ENCODE measurements around the gene MRPL40.

The MRPL40 gene

GRCh38 chr22:19460036-19460435, 27.7 kb downstream of the MRPL40 start:
- H3K4me3 ChIP-seq (ENCODE audit: low read depth, low read length) = no peak overlapping the region
- in situ Hi-C loops (cut with HindIII; ENCODE audit: low sequenced_read_pairs) = no loop called here
- no peak for TF ChIP-seq CTCF (IDR thresholded peaks at IDR 0.05; ENCODE audit: low read depth, low read length, missing control alignments)
- no peak for DNase-seq (ENCODE audit: low read depth)

DNA sequence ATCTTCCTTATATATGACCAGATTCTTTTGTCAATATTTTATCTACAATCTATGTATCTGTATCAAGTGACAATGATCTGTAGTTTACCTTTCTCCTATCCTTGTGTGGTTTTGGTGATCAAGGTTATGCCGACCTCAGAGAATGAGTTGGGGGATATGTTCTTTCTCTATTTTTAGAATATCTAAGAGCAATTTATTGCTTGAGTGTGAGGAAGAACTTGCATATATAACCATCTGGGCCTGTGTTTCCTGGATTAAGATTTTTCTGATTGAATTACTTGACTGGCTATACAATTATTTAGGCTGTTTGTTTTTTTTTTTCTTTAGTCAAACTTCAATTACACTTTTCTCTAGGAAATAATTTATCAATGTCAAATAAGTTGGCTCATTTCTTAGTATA, 29.2 kb downstream of the MRPL40 start:
- no peak for DNase-seq (ENCODE audit: low read depth)
- no peak overlapping the region for H3K4me3 ChIP-seq (ENCODE audit: low read depth, low read length)
- TF ChIP-seq CTCF (IDR thresholded peaks at IDR 0.05; ENCODE audit: low read depth, low read length, missing control alignments) = no peak
- in situ Hi-C loops (cut with HindIII; ENCODE audit: low sequenced_read_pairs) = no loop called here

- DNase-seq (ENCODE audit: low read depth) = no peak
- no peak overlapping the region for H3K4me3 ChIP-seq (ENCODE audit: low read depth, low read length)
- in situ Hi-C loops (cut with HindIII; ENCODE audit: low sequenced_read_pairs) = no loop called here
- TF ChIP-seq CTCF (IDR thresholded peaks at IDR 0.05; ENCODE audit: low read depth, low read length, missing control alignments) = no peak
Observed at GRCh38 chr22:19463008-19463407, 30.7 kb downstream of the MRPL40 start.

GRCh38 chr22:19463491-19464469, 31.4 kb downstream of the MRPL40 start:
- no peak for DNase-seq (ENCODE audit: low read depth)
- TF ChIP-seq CTCF (IDR thresholded peaks at IDR 0.05; ENCODE audit: low read depth, low read length, missing control alignments) = no peak
- no peak overlapping the region for H3K4me3 ChIP-seq (ENCODE audit: low read depth, low read length)
- in situ Hi-C loops (cut with HindIII; ENCODE audit: low sequenced_read_pairs) = no loop called here

DNA sequence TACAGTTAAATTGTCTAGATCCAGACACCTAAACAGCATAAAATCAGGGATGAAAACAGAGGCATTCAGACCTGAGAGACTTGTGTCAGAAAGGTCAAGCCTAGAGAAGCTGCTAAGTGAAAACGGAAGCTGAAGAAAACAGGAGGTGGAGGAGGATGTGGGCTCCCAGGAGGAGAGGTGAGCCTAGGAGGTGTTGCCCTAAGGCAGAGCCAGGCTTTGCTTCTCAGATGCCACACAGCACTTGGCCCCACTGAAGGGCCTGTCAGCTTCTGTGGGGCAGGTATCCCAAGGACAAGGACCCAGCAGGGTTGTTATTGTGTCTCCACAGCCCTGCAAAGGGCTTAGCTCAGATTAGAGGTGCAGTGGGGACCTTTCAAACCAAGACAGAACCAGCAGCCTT, 32.2 kb downstream of the MRPL40 start:
- H3K4me3 ChIP-seq (ENCODE audit: low read depth, low read length) = no peak overlapping the region
- no peak for DNase-seq (ENCODE audit: low read depth)
- no peak for TF ChIP-seq CTCF (IDR thresholded peaks at IDR 0.05; ENCODE audit: low read depth, low read length, missing control alignments)
- in situ Hi-C loops (cut with HindIII; ENCODE audit: low sequenced_read_pairs) = no loop called here

DNA sequence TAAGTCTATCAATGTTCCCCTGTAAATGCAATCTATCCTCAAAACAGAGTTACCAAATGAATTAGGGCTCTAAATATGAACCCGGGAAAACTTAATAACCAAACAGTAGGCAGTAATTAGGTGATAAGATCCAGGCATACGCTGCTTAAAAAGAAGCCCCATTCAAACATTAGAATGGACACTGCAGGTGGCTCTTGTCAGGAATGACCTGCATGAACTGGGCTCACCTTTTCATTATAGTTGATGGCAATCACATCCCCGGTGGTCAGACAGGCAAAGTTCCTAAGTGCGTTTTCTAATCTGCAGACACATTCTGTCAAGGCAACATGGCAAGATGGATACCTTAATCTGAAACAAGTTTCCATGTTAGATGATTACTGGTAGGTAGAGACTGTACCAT, 32.6 kb downstream of the MRPL40 start:
- in situ Hi-C loops (cut with HindIII; ENCODE audit: low sequenced_read_pairs) = no loop called here
- DNase-seq (ENCODE audit: low read depth) = no peak
- TF ChIP-seq CTCF (IDR thresholded peaks at IDR 0.05; ENCODE audit: low read depth, low read length, missing control alignments) = no peak
- H3K4me3 ChIP-seq (ENCODE audit: low read depth, low read length) = no peak overlapping the region

Data from astrocyte of the cerebellum (primary cell).